SH-SY5Y (cell line): ENCODE results near the gene SCARB1.

Source experiments
- GATA2 ChIP-seq: IDR thresholded peaks from 2 replicates; pipeline ENCODE4 v1.6.1; 2011; ENCODE audit warnings: mild to moderate bottlenecking, low read depth, low read length
- GATA3 ChIP-seq: IDR thresholded peaks from 2 replicates; pipeline ENCODE4 v1.6.1; 2011; ENCODE audit warnings: low read depth, mild to moderate bottlenecking, low read length, moderate library complexity

DNA sequence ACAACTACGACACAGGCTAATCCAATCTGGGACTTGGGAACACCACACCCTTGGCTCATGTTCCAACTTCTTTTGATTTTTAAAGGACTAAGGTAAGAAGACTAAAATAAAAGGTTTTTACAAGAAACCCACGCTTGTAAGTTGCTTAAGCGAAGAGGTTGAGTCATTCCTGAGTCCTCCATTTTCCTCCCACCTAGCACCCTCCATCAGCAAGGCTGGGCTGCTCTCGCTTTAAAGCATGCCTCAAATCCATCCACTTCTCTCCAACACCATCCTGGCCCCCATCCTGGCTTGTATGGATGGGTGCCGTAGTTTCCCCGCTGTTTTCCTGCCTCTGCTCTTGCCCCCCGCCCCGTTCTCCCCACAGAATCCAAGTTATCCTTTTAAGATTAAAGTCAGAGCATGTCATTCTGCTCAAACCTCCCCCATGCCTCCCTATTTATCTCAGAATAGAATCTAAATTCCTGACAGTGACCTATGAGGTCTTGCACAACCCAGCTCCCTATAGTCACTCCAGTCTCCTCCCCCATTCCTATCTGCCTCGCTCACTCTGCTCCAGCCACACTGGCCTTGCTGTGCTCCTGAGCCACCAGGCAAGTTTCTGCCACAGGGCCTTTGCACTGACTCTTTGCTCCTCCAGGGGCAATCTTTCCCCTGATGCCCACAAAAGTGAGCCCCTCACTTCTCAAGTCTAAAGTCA, 34.5 kb downstream of the SCARB1 start:
- TF ChIP-seq GATA2, result no peak
- TF ChIP-seq GATA3, result no peak
